DOHH2 (cell line): ENCODE results near the gene ARPC2.

Experiments used
- H3F3A ChIP-seq: fragments of 200-600 bp; sonication (generic), shearing (Covaris generic); 2 replicates; pipeline ENCODE4 v1.6.0; 2016; ENCODE audit warnings: antibody characterized with exemption, mild to moderate bottlenecking; ENCODE audit not compliant: control insufficient read depth, insufficient read depth
- H3K27ac ChIP-seq: fragments of 200-600 bp; sonication (generic); 2 replicates; pipeline ENCODE4 v1.5.1; 2014; ENCODE audit warnings: low read depth, mild to moderate bottlenecking, low read length, moderate library complexity
- H3K27me3 ChIP-seq: fragments of 200-600 bp; sonication (generic); 2 replicates; pipeline ENCODE4 v1.6.1; 2014; ENCODE audit warnings: mild to moderate bottlenecking, low read length, mixed read lengths; ENCODE audit not compliant: control insufficient read depth
- H3K36me3 ChIP-seq: fragments of 200-600 bp; sonication (generic); 2 replicates; pipeline ENCODE4 v1.6.1; 2014; ENCODE audit warnings: mild to moderate bottlenecking, low read length, moderate library complexity, mixed read lengths; ENCODE audit not compliant: control insufficient read depth
- H3K4me1 ChIP-seq: fragments of 200-600 bp; sonication (generic); 2 replicates; pipeline ENCODE4 v1.6.1; 2014; ENCODE audit warnings: mild to moderate bottlenecking, low read length, mixed read lengths; ENCODE audit not compliant: control insufficient read depth
- H3K4me2 ChIP-seq: fragments of 200-600 bp; sonication (generic); 2 replicates; pipeline ENCODE4 v1.6.0; 2014; ENCODE audit warnings: mild to moderate bottlenecking, low read length, moderate library complexity
- H3K4me3 ChIP-seq: fragments of 200-600 bp; sonication (generic); 2 replicates; pipeline ENCODE4 v1.5.1; 2014; ENCODE audit warnings: mild to moderate bottlenecking, low read length, mixed read lengths
- H3K79me2 ChIP-seq: fragments of 200-600 bp; sonication (generic); 2 replicates; pipeline ENCODE4 v1.6.1; 2014; ENCODE audit warnings: mild to moderate bottlenecking, low read length, mixed read lengths; ENCODE audit not compliant: control insufficient read depth
- H3K9me2 ChIP-seq: fragments of 200-600 bp; sonication (generic); replicated peaks from 2 replicates; pipeline ENCODE4 v1.6.1; 2014; ENCODE audit warnings: mild to moderate bottlenecking, low read length, mixed read lengths; ENCODE audit not compliant: control insufficient read depth
- H3K9me3 ChIP-seq: fragments of 200-600 bp; sonication (generic); 2 replicates; pipeline ENCODE4 v1.6.1; 2014; ENCODE audit warnings: antibody characterized with exemption, low read length, mixed read lengths; ENCODE audit not compliant: control insufficient read depth, insufficient read depth
- H4K20me1 ChIP-seq: fragments of 200-600 bp; sonication (generic); 2 replicates; pipeline ENCODE4 v1.6.0; 2014; ENCODE audit warnings: low read depth, mild to moderate bottlenecking, antibody characterized with exemption, low read length, moderate library complexity; ENCODE audit not compliant: control insufficient read depth, insufficient read depth
- EZH2phosphoT487 ChIP-seq: fragments of 200-600 bp; sonication (generic); IDR thresholded peaks from 2 replicates; pipeline ENCODE4 v1.6.1; 2017; ENCODE audit warnings: borderline replicate concordance, mild to moderate bottlenecking, antibody characterized with exemption, low read length, moderate library complexity, mixed read lengths
- TF ChIP-seq, protein P1 (sequence below): fragments of 200-600 bp; sonication (generic); IDR thresholded peaks from one replicate; pipeline ENCODE4 v1.5.1; 2014; ENCODE audit warnings: antibody characterized with exemption, mild to moderate bottlenecking, low read depth, low read length; ENCODE audit not compliant: poor library complexity, severe bottlenecking

ARPC2 gene

DNA sequence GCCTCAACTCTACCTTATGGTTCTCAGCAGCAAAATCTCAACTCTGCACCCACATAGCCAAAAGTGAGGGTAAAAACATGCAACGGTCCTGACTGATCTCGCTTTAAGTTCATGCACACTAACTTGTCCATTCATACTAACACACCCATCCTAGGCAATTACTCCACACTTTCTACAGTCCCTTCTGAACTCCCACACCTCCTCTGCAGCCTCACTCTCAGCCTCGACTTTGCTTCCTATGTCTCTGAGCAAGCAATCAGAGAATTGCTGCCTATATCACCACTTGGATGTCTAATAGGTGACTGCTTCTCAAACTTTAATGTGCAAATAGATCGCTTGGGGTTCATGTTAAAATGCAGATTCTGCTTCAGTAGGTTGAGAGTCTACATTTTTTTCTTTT lies 83.2 kb downstream of the ARPC2 start:
- no peaks in the 10 kb centered on the region for H3K36me3 ChIP-seq
- H3K79me2 ChIP-seq = no peaks in the 10 kb centered on the region
- H3K4me1 ChIP-seq = peaks cover 2% of the 10 kb centered on the region
- no peak overlapping the region for H3K4me3 ChIP-seq
- no peak for TF ChIP-seq EZH2phosphoT487
- TF ChIP-seq, protein P1, sequence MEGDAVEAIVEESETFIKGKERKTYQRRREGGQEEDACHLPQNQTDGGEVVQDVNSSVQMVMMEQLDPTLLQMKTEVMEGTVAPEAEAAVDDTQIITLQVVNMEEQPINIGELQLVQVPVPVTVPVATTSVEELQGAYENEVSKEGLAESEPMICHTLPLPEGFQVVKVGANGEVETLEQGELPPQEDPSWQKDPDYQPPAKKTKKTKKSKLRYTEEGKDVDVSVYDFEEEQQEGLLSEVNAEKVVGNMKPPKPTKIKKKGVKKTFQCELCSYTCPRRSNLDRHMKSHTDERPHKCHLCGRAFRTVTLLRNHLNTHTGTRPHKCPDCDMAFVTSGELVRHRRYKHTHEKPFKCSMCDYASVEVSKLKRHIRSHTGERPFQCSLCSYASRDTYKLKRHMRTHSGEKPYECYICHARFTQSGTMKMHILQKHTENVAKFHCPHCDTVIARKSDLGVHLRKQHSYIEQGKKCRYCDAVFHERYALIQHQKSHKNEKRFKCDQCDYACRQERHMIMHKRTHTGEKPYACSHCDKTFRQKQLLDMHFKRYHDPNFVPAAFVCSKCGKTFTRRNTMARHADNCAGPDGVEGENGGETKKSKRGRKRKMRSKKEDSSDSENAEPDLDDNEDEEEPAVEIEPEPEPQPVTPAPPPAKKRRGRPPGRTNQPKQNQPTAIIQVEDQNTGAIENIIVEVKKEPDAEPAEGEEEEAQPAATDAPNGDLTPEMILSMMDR = no peak
- no peaks in the 10 kb centered on the region for H3K9me2 ChIP-seq
- H3K9me3 ChIP-seq = no peaks in the 10 kb centered on the region
- no peaks in the 10 kb centered on the region for H4K20me1 ChIP-seq
- no peaks in the 10 kb centered on the region for H3K27me3 ChIP-seq
- H3F3A ChIP-seq = no peaks in the 10 kb centered on the region
- no peak overlapping the region for H3K4me2 ChIP-seq
- H3K27ac ChIP-seq = no peak overlapping the region

DNA sequence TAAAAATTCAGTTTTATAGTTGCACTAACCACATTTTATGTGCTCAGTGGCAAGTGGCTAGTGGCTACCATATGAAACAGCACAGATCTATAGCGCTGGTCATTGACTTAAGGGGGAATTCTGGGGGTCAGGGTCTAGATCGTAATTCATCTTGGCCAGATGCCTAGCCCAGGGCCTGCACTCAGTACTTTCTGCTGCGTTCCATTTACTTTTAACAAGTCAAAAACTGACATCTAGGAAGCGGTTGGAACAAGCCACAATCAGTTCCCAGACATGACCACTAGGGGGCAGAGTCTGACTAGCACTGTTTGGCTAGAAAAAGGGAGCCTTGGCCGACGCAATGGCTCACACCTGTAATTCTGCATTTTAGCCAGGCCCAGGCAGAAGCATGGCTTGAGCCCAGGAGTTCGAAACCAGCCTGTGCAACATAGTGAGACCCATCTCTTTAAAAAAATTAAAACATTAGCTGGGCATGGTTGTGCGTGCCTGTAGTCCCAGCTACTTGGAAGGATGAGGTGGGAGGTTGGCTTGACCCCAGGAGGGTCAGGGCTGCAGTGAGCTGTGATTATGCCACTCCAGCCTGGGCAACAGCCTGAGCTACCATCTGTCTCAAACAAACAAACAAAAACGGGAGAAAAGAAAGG lies 84.3 kb downstream of the ARPC2 start:
- Histone ChIP-seq H3K4me2 (no peak overlapping the region), H3F3A (no peaks in the 10 kb centered on the region), H3K27me3 (no peaks in the 10 kb centered on the region), H3K4me3 (no peak overlapping the region), H3K9me2 (no peaks in the 10 kb centered on the region), H3K36me3 (no peaks in the 10 kb centered on the region), H4K20me1 (no peaks in the 10 kb centered on the region), H3K4me1 (peaks cover 9% of the 10 kb centered on the region), H3K79me2 (no peaks in the 10 kb centered on the region), H3K27ac (no peak overlapping the region), H3K9me3 (no peaks in the 10 kb centered on the region)
- TF ChIP-seq, protein P1 = peak; percentile 97
- TF ChIP-seq EZH2phosphoT487 = no peak
